ENCODE data around the gene CDKN2B-AS1.

DNA sequence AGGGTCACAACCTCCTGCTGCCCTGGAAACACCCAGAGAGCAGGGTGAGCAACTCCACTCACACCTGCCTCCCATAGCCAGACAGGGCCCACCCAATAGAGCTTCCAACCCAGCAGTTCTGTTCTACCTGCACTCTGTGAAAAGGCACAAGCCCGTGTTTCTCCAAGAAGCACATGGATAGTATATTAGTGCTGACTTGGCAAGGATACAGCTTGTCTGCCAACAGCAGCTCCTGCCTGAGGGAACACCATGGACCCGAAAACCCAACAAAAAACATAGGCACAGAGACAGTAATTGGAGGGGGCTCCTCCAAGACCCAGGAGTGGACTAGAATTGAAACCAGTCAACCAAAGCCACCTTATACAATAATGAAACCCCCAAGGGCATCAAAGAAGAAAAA is 49.0 kb upstream of the CDKN2B-AS1 start:
- TF ChIP-seq GATA3 (IDR thresholded peaks at IDR 0.05; ENCODE audit: low read depth, low read length) (no peak), GATA2 (IDR thresholded peaks at IDR 0.05; ENCODE audit: low read depth, low read length) (no peak)
